GM12873 (cell line): Measurements from ENCODE around the gene SLC36A1.

Experiments
- TF ChIP-seq, protein P1 (sequence below): IDR thresholded peaks from 2 replicates; pipeline ENCODE4 v1.5.1; 2012; ENCODE audit warnings: low read depth, mild to moderate bottlenecking, moderate library complexity, low read length, control low read depth; ENCODE audit not compliant: insufficient read depth; ENCODE audit errors: missing control alignments

SLC36A1 gene

DNA sequence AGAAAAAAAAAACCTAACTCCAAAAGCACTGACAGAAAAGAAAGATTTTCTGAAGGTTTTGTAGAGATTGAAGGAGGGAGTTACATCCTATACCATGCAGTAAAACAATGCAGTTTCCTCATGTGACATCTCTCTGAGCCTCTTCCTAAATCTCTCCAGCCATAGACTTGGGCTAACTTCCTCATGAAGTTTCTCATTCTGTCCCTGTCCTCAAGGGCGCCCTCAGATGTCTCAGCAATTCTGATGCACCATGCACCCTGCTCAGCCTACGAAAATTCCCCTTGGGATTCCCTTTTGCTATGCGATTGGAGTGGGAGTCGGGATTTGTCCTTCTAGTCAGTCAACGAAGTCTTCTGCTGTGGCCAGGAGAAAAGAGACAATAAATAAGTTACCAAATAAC lies 74.8 kb downstream of the SLC36A1 start:
- TF ChIP-seq, protein P1, sequence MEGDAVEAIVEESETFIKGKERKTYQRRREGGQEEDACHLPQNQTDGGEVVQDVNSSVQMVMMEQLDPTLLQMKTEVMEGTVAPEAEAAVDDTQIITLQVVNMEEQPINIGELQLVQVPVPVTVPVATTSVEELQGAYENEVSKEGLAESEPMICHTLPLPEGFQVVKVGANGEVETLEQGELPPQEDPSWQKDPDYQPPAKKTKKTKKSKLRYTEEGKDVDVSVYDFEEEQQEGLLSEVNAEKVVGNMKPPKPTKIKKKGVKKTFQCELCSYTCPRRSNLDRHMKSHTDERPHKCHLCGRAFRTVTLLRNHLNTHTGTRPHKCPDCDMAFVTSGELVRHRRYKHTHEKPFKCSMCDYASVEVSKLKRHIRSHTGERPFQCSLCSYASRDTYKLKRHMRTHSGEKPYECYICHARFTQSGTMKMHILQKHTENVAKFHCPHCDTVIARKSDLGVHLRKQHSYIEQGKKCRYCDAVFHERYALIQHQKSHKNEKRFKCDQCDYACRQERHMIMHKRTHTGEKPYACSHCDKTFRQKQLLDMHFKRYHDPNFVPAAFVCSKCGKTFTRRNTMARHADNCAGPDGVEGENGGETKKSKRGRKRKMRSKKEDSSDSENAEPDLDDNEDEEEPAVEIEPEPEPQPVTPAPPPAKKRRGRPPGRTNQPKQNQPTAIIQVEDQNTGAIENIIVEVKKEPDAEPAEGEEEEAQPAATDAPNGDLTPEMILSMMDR: no peak

DNA sequence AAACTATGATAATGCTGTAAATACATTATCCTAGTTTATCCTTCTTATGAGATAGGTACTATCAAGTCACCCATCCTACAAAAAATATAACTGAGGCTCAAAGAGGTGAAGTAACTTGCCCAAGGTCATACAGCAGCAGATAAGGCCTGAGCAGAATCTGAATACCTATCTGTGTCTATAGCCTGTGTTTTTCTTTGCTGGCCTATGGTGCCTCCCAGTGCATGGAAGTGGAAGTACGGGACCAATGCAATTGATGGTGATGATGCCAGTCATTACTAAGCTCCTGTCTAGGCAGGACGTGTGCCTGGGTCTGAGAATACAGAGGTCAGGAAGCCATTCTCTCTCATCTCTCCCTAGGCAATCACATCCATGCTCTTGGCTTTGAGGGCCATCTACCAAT lies 75.9 kb downstream of the SLC36A1 start:
- TF ChIP-seq, protein P1: peak; percentile 78

DNA sequence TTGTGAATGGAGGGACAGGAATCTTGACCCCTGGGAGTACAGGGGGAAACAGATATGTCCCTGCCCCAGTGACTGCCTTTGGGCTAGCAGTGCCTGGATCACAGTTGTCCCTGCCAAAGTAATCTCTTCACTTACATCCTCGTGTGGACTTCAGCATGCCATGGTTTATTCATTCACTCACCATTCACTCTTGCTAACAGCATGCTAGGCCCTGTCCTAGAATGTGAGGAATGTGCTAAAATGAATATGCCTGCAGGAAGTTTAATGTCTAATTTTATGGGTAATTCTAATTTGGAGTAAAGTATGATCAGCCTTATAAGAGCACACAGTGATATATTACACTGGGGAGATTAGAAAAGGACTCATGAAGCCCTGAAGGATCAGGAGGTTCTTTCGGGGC lies 80.8 kb downstream of the SLC36A1 start:
- TF ChIP-seq, protein P1: no peak

DNA sequence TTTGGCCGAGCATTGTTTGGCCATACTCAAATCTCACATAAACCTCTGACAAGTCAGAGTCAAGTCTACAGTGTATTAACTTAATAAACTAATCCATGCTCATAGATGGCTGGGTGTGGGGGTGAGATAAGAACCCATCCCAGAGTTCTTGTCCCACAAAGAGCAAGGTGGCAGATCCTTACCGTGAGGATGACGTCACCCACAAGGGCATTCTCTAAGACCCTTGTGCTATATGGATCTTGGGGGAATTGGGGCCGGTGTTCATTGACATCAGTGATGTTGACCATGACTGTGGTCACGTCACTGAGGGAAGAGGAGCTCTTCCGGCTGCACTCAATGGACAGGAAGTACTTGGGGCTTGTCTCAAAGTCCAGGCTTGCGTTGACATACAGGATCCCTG lies 81.6 kb downstream of the SLC36A1 start:
- TF ChIP-seq, protein P1: no peak

DNA sequence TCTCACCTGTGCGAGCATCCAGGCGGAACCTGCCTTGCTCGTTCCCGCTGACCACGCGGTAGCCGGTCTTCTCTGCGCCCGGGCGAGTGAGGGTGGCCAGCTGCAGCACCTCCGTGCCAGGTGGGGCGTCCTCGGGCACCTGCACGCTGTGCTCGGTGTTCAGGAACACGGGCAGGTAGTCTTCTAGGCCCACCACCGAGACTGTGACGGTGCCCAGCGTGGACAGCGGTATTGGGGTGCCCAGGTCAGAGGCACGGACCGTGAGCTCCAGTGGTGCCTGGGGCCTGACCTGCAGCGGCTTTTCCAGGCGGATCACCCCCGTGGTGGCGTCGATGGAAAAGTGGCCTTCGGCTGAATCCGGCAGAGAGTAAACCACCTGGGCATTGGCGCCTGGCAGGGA lies 84.2 kb downstream of the SLC36A1 start:
- TF ChIP-seq, protein P1: no peak

DNA sequence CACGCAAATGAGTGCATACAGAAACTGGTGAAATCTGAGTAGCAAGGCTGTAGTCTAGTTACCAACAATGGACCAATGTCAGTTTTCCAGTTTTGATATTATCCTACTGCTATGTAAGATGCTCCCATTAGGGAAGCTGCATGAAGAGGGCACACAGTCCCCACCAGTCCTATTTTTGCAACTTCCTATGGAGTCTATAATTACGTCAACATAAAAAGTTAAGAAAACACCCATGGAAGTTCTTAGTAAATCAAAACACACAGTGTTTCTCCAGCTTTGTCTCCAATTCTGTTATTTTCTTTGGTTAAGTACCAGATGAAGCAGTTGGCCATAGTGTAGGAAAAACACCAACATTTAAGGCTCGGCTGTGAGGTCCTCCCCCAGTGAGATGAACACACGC lies 85.0 kb downstream of the SLC36A1 start:
- TF ChIP-seq, protein P1: no peak

DNA sequence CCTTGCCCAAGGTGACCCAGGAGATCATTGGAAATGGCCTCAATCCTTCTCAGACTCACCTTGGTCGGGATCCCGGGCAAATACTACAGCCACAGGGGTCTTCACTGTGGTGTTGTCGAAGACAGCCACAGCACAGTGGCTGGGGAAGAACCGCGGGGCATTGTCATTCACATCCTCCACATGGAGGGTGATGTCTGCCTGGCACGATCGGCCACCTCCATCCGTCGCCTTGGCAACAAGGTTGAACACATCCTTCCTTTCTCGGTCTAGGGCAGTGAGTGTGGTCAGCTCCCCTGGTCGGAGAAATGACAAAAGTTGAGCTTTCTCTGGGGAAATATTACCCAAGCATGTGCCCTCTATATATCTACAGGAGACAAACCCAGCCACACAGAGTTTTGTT lies 86.9 kb downstream of the SLC36A1 start:
- TF ChIP-seq, protein P1: no peak
